Uterus (tissue), 4 donors: Measurements from ENCODE around the gene CES4A. TPM values are rescaled to one million over a fixed set of nuclear protein-coding genes. Genes with fewer than 3 reads are reported as not detected.
"Not testable (repeated sequence)": the region's sequence is repeated elsewhere in the genome, so short reads cannot be mapped to it uniquely, and the experiment has no call there.

Source experiments
- DNase-seq, 2 donors: peaks; one replicate each; pipeline ENCODE4 v3.0.0-alpha.2; 2019 to 2020
- H3K27ac ChIP-seq, 2 donors: fragments of 200-600 bp; sonication (generic); 1 replicate in 1 of 2; 2 replicates in 1 of 2; pipeline ENCODE4 v1.5.1; 2016 to 2018
- H3K27me3 ChIP-seq, 2 donors: fragments of 200-600 bp; sonication (generic); one replicate each; pipeline ENCODE4 v1.5.1; 2018 to 2019; ENCODE audit warnings: control low read depth in 1 of 2
- H3K36me3 ChIP-seq, 2 donors: fragments of 200-600 bp; sonication (generic); one replicate each; pipeline ENCODE4 v1.5.1; 2019; ENCODE audit warnings: control low read depth in 1 of 2
- H3K4me1 ChIP-seq, 2 donors: fragments of 200-600 bp; sonication (generic); one replicate each; pipeline ENCODE4 v1.5.1; 2018 to 2019; ENCODE audit warnings: control low read depth in 1 of 2
- H3K4me3 ChIP-seq, 2 donors: fragments of 200-600 bp; sonication (generic); 1 replicate in 1 of 2; 2 replicates in 1 of 2; pipeline ENCODE4 v1.5.1; 2018 to 2019; ENCODE audit warnings: mild to moderate bottlenecking in 1 of 2
- H3K9me3 ChIP-seq, 2 donors: fragments of 200-600 bp; sonication (generic); one replicate each; pipeline ENCODE4 v1.5.1; 2019; ENCODE audit warnings: control low read depth in 1 of 2
- CTCF ChIP-seq, 4 experiments: fragments of 200-600 bp in 2 of 4; fragments of 450-650 bp in 2 of 4; sonication (generic) in 2 of 4; IDR thresholded peaks; one replicate each; pipeline ENCODE4 v1.5.1; 2016 to 2019; ENCODE audit warnings: antibody characterized with exemption in 4 of 4, mild to moderate bottlenecking in 2 of 4, moderate library complexity in 1 of 4
- POLR2A ChIP-seq, 2 donors: fragments of 450-650 bp; IDR thresholded peaks; one replicate each; pipeline ENCODE4 v1.6.1; 2016; ENCODE audit warnings: antibody characterized with exemption in 2 of 2, mild to moderate bottlenecking in 1 of 2, moderate library complexity in 1 of 2
- intact Hi-C: fragments of 100-400 bp; cut with DNase I; formaldehyde crosslinking; loops from one replicate; pipeline ENCODE4 v1.15.1; 2023; ENCODE audit warnings: low total_unique reads
- total RNA-seq, 4 donors: library from RNA; depleted of rRNA in 3 of 4; stranded (reverse); fragments of >200 nt in 3 of 4; gene quantifications; one replicate each; pipeline versions ENCODE4 v1.1.0 to v1.2.4, GENCODE V29; 2014 to 2023
- donor health status: DM: yes; HTN: yes; CAD: no.

CES4A gene
- total RNA-seq, 4 donors from 2014 or later = 0.29 to 9.6 (median 5.4) TPM

DNA sequence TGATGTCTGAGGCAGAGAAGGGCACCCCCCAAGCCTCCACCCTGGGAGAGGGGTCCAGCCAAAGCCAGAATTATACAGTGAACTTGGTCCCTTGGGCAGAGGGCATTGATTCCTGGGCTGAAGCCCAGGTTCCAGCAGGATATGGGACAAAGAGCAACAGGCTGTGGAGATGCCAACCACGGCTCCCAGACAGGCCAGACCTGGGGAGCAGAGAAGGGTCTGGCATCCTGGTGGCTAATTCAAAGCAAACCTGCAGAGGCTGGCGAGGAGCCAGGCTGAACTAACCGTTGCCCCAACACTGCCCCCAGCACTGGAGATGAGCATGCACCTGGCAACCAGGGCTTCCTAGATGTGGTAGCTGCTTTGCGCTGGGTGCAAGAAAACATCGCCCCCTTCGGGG lies 24.3 kb upstream of the CES4A start:
- Histone ChIP-seq H3K4me3 (no peak overlapping the region), H3K9me3 (no peaks in the 10 kb centered on the region), H3K4me1 (no peaks in the 10 kb centered on the region), H3K27me3 (no peaks in the 10 kb centered on the region), H3K27ac (no peak overlapping the region), H3K36me3 (no peaks in the 10 kb centered on the region)
- DNase-seq = no peak
- intact Hi-C loops = no loop called here
- TF ChIP-seq CTCF (IDR thresholded peaks at IDR 0.05) (no peak), POLR2A (IDR thresholded peaks at IDR 0.05) (no peak)

GRCh38 chr16:66968847-66969246 lies 19.5 kb upstream of the CES4A start:
- Histone ChIP-seq H3K9me3 (no peaks in the 10 kb centered on the region), H3K4me1 (no peaks in the 10 kb centered on the region), H3K27ac (no peak overlapping the region), H3K27me3 (no peaks in the 10 kb centered on the region), H3K36me3 (no peaks in the 10 kb centered on the region), H3K4me3 (no peak overlapping the region)
- no peak for DNase-seq
- intact Hi-C loops = no loop called here
- TF ChIP-seq CTCF (IDR thresholded peaks at IDR 0.05) (no peak), POLR2A (IDR thresholded peaks at IDR 0.05) (no peak)

- H3K27me3 ChIP-seq = no peaks in the 10 kb centered on the region
- no peaks in the 10 kb centered on the region for H3K36me3 ChIP-seq
- H3K27ac ChIP-seq = no peak overlapping the region
- intact Hi-C loops = no loop called here
- TF ChIP-seq CTCF (IDR thresholded peaks at IDR 0.05) = no peak
- no peak for TF ChIP-seq POLR2A (IDR thresholded peaks at IDR 0.05)
- no peak overlapping the region for H3K4me3 ChIP-seq
- H3K4me1 ChIP-seq = no peaks in the 10 kb centered on the region
- no peak for DNase-seq
- no peaks in the 10 kb centered on the region for H3K9me3 ChIP-seq
These were observed 17.3 kb upstream of the CES4A start for GRCh38 chr16:66970775-66971720.

DNA sequence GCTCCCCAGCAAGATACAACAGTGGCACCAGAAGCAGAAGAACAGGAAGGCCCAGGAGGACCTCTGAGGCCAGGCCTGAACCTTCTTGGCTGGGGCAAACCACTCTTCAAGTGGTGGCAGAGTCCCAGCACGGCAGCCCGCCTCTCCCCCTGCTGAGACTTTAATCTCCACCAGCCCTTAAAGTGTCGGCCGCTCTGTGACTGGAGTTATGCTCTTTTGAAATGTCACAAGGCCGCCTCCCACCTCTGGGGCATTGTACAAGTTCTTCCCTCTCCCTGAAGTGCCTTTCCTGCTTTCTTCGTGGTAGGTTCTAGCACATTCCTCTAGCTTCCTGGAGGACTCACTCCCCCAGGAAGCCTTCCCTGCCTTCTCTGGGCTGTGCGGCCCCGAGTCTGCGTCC lies 15.4 kb upstream of the CES4A start:
- no peaks in the 10 kb centered on the region for H3K4me1 ChIP-seq
- H3K9me3 ChIP-seq = no peaks in the 10 kb centered on the region
- no peak overlapping the region for H3K27ac ChIP-seq
- DNase-seq = no peak
- H3K27me3 ChIP-seq = no peaks in the 10 kb centered on the region
- intact Hi-C loops = no loop called here
- no peaks in the 10 kb centered on the region for H3K36me3 ChIP-seq
- H3K4me3 ChIP-seq = no peak overlapping the region
- TF ChIP-seq POLR2A (IDR thresholded peaks at IDR 0.05) = no peak
- no peak for TF ChIP-seq CTCF (IDR thresholded peaks at IDR 0.05)

- no peaks in the 10 kb centered on the region for H3K36me3 ChIP-seq
- no peaks in the 10 kb centered on the region for H3K9me3 ChIP-seq
- H3K4me1 ChIP-seq = no peaks in the 10 kb centered on the region
- H3K4me3 ChIP-seq = no peak overlapping the region
- H3K27me3 ChIP-seq = no peaks in the 10 kb centered on the region
- H3K27ac ChIP-seq = no peak overlapping the region
- DNase-seq = no peak
- TF ChIP-seq POLR2A (IDR thresholded peaks at IDR 0.05) (no peak), CTCF (IDR thresholded peaks at IDR 0.05) (no peak)
- intact Hi-C loops = no loop called here
These were observed 14.7 kb upstream of the CES4A start for GRCh38 chr16:66973716-66974115.

DNA sequence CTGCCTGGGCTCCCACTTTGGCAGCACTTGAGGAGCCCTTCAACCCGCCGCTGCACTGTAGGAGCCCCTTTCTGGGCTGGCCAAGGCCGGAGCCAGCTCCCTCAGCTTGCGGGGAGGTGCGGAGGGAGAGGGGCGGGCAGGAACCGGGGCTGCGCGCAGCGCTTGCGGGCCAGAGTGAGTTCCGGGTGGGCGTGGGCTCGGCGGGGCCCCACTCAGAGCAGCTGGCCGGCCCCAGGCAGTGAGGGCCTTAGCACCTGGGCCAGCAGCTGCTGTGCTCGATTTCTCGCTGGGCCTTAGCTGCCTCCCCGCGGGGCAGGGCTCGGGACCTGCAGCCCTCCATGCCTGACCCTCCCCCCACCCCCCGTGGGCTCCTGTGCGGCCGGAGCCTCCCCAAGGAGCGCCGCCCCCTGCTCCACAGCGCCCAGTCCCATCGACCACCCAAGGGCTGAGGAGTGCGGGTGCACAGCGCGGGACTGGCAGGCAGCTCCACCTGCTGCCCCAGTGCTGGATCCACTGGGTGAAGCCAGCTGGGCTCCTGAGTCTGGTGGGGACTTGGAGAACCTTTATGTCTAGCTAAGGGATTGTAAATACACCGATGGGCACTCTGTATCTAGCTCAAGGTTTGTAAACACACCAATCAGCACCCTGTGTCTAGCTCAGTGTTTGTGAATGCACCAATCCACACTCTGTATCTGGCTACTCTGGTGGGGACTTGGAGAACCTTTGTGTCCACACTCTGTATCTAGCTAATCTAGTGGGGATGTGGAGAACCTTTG lies 14.0 kb upstream of the CES4A start:
- H3K36me3 ChIP-seq, H3K4me1 ChIP-seq, intact Hi-C loops, H3K27me3 ChIP-seq, DNase-seq, H3K4me3 ChIP-seq, H3K9me3 ChIP-seq, H3K27ac ChIP-seq: not testable (repeated sequence)

DNA sequence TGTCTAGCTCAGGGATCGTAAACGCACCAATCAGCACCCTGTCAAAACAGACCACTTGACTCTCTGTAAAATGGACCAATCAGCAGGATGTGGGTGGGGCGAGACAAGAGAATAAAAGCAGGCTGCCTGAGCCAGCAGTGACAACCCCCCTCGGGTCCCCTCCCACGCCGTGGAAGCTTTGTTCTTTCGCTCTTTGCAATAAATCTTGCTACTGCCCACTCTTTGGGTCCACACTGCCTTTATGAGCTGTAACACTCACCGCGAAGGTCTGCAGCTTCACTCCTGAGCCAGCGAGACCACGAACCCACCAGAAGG lies 13.5 kb upstream of the CES4A start:
- DNase-seq, H3K27ac ChIP-seq, H3K36me3 ChIP-seq, H3K27me3 ChIP-seq, H3K4me1 ChIP-seq, H3K9me3 ChIP-seq, H3K4me3 ChIP-seq: not testable (repeated sequence)
- intact Hi-C loops = loop anchor here (5.0 kb wide), 1 partner anchor 182 kb away; the partner anchor contains the start of genes FBXL8 and TRADD
